ENCODE results near the gene TMEM215. TPM values are rescaled to one million over a fixed set of nuclear protein-coding genes. Genes with fewer than 3 reads are reported as not detected.

The TMEM215 gene
- total and polyA plus RNA-seq, 2 of the 8 experiments (the other 6 are each of a cell fraction or from before 2014, with no cell fraction given) = 0.33 to 0.67 TPM

DNA sequence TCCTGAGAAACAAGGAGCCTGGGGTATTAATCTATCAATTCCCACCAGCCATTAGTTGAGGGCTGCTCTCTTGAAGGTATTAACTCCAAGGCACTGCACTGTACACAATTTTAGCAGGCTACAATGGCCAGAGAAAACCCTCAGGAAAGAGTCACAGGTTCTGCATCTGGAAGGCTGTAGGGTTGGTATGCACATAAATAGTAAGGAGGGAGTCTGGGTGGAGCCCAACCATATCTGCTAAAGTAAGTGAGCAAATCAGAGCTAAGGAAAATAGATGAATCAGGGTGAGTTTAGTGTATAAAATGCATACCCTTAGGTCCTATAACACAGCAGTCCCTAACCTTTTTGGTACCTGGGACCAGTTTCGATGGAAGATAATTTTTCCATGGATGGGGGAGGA is 18.2 kb downstream of the TMEM215 start:
- H2AK5ac ChIP-seq (ENCODE audit: low read depth, low read length) = no peak overlapping the region
- H4K91ac ChIP-seq (replicated peaks; ENCODE audit: insufficient read length, low read length) = no peak overlapping the region
- no peak overlapping the region for H2BK20ac ChIP-seq (ENCODE audit: low read length)
- no peaks in the 10 kb centered on the region for H3K27me3 ChIP-seq (replicated peaks in 1 of 4; ENCODE audit: control insufficient read depth in 3 of 4, extremely low read depth in 1 of 4, insufficient read depth in 3 of 4, low read length in 3 of 4)
- H3K4me3 ChIP-seq (ENCODE audit: extremely low read depth in 1 of 4, insufficient read depth in 2 of 4, low read depth in 3 of 4, low read length in 4 of 4) = no peak overlapping the region
- no peak for TF ChIP-seq SP2 (IDR thresholded peaks at IDR 0.05; ENCODE audit: low read length)
- no peak for TF ChIP-seq JUN (IDR thresholded peaks at IDR 0.05; ENCODE audit: low read depth, low read length)
- TF ChIP-seq CBX8 (IDR thresholded peaks at IDR 0.05; ENCODE audit: borderline replicate concordance, low read depth, low read length) = no peak
- TF ChIP-seq POU5F1 (IDR thresholded peaks at IDR 0.05; ENCODE audit: low read depth, low read length) = no peak
- TF ChIP-seq RFX5 (IDR thresholded peaks at IDR 0.05; ENCODE audit: borderline replicate concordance, low read depth, low read length) = no peak
- no peak overlapping the region for H3K18ac ChIP-seq (ENCODE audit: extremely low read depth, low read length)
- no peaks in the 10 kb centered on the region for H4K20me1 ChIP-seq (replicated peaks in 1 of 2; ENCODE audit: control insufficient read depth in 1 of 2, insufficient read depth in 2 of 2, low read length in 2 of 2)
- 82% methylated on average over 1 of the region's 1 CpG; no CpG with 5 or more reads in 1 of the 2 experiments for WGBS, 2 experiments (ENCODE audit: extremely low coverage in 1 of 2, insufficient coverage in 1 of 2, insufficient read length in 1 of 2, insufficient replicate concordance in 2 of 2, low coverage in 1 of 2, low lambda C conversion rate in 2 of 2, missing lambda C conversion rate in 1 of 2)
- no peak overlapping the region for H2BK120ac ChIP-seq (replicated peaks; ENCODE audit: low read depth, low read length)
- no peak overlapping the region for H2BK12ac ChIP-seq (ENCODE audit: low read depth, low read length)
- POLR2A ChIA-PET (ENCODE audit: partially characterized antibody) = no interaction called here
- no peak overlapping the region for H3K9ac ChIP-seq (replicated peaks in 1 of 4; ENCODE audit: extremely low read depth in 1 of 4, low read depth in 3 of 4, low read length in 3 of 4)
- H4K8ac ChIP-seq (ENCODE audit: extremely low read depth, insufficient read depth, low read length) = no peak overlapping the region
- no peaks in the 10 kb centered on the region for H3K4me1 ChIP-seq (replicated peaks in 1 of 4; ENCODE audit: control insufficient read depth in 3 of 4, insufficient read depth in 4 of 4, low read length in 3 of 4)
- no peak overlapping the region for H2BK15ac ChIP-seq (ENCODE audit: low read length)
- no peak overlapping the region for H3K56ac ChIP-seq (replicated peaks; ENCODE audit: insufficient read length, low read depth, low read length)
- no peak overlapping the region for H3K23ac ChIP-seq (ENCODE audit: insufficient read length)
- H3K23me2 ChIP-seq (ENCODE audit: low read depth, low read length) = no peaks in the 10 kb centered on the region
- H2AFZ ChIP-seq (ENCODE audit: low read length) = no peak overlapping the region; the same call in 1 of the 2 replicates
- H4K5ac ChIP-seq (ENCODE audit: insufficient read length, low read depth, low read length) = no peak overlapping the region
- no peak overlapping the region for H3K14ac ChIP-seq (ENCODE audit: insufficient read length)
- DNase-seq (ENCODE audit: low read depth in 1 of 2, low spot score in 2 of 2) (no peak), FAIRE-seq (no peak)
- peaks cover 9 to 13% of the 10 kb centered on the region in 2 experiments; a peak in 3 of 4 replicates for H3K9me3 ChIP-seq (ENCODE audit: insufficient read depth in 2 of 2, low read depth in 1 of 2, low read length in 1 of 2)
- H3K79me2 ChIP-seq (ENCODE audit: control insufficient read depth in 1 of 2, insufficient read depth in 2 of 2, low read length in 2 of 2) = no peaks in the 10 kb centered on the region
- H3K4ac ChIP-seq (replicated peaks; ENCODE audit: insufficient read length, low read depth, low read length) = no peak overlapping the region
- no peak overlapping the region for H2BK5ac ChIP-seq (ENCODE audit: low read depth, low read length)
- CTCF ChIA-PET (ENCODE audit: partially characterized antibody) = interaction anchor here (0.6 kb wide), 1 partner anchor 373 kb away, joined by 3 read pairs; no protein-coding TSS in a partner anchor
- no peaks in the 10 kb centered on the region for H3K36me3 ChIP-seq (ENCODE audit: control insufficient read depth in 2 of 4, insufficient read depth in 4 of 4, low read length in 3 of 4)
- no peak overlapping the region for H3K4me2 ChIP-seq (ENCODE audit: insufficient read depth in 1 of 2, low read depth in 2 of 2, low read length in 2 of 2)
- no peak overlapping the region for H3K27ac ChIP-seq (ENCODE audit: low read depth, low read length)
- no peaks in the 10 kb centered on the region for H3K79me1 ChIP-seq (ENCODE audit: low read depth, low read length)

Data from H1 (cell line).